Kidney epithelial cell (primary cell): ENCODE results near the gene LAS1L. TPM values are rescaled to one million over a fixed set of nuclear protein-coding genes. Genes with fewer than 3 reads are reported as not detected.

Source experiments
- DNase-seq: peaks from one replicate; pipeline ENCODE4 v3.0.0-alpha.2; 2010; ENCODE audit warnings: low read depth
- H3K27me3 ChIP-seq: 2 replicates; pipeline ENCODE4 v1.6.0; 2011; ENCODE audit warnings: low read length; ENCODE audit not compliant: control insufficient read depth, insufficient read depth
- H3K36me3 ChIP-seq: 2 replicates; pipeline ENCODE4 v1.5.1; 2011; ENCODE audit warnings: low read length; ENCODE audit not compliant: control insufficient read depth, insufficient read depth
- H3K4me3 ChIP-seq: 2 replicates; pipeline ENCODE4 v1.5.1; 2011; ENCODE audit warnings: low read depth, mild to moderate bottlenecking, control low read depth, low read length
- CTCF ChIP-seq: IDR thresholded peaks from 2 replicates; pipeline ENCODE4 v1.5.1; 2011; ENCODE audit warnings: mild to moderate bottlenecking, moderate library complexity, low read length, control low read depth, inconsistent platforms; ENCODE audit not compliant: insufficient read depth, poor library complexity, severe bottlenecking
- total RNA-seq: library from RNA; depleted of rRNA; stranded (reverse); fragments of >200 nt; gene quantifications from 2 replicates; pipeline ENCODE4 v1.2.3, GENCODE V29; 2015

LAS1L gene
- total RNA-seq, 1 donor from 2014 or later, result 28.2 TPM

GRCh38 chrX:65509400-65509799, 25.2 kb downstream of the LAS1L start:
- H3K4me3 ChIP-seq, result no peak overlapping the region
- no peaks in the 10 kb centered on the region for H3K27me3 ChIP-seq
- no peaks in the 10 kb centered on the region for H3K36me3 ChIP-seq
- DNase-seq, result no peak
- TF ChIP-seq CTCF, result no peak

GRCh38 chrX:65508851-65509250, 25.7 kb downstream of the LAS1L start:
- Histone ChIP-seq H3K36me3 (no peaks in the 10 kb centered on the region), H3K4me3 (no peak overlapping the region), H3K27me3 (no peaks in the 10 kb centered on the region)
- DNase-seq, result no peak
- no peak for TF ChIP-seq CTCF

- no peak for DNase-seq
- no peaks in the 10 kb centered on the region for H3K36me3 ChIP-seq
- no peak overlapping the region for H3K4me3 ChIP-seq
- TF ChIP-seq CTCF, result no peak
- no peaks in the 10 kb centered on the region for H3K27me3 ChIP-seq
Observed at GRCh38 chrX:65502618-65503017, 32.0 kb downstream of the LAS1L start.

- TF ChIP-seq CTCF, result no peak
- Histone ChIP-seq H3K4me3 (no peak overlapping the region), H3K36me3 (no peaks in the 10 kb centered on the region), H3K27me3 (no peaks in the 10 kb centered on the region)
- DNase-seq, result no peak
Observed at GRCh38 chrX:65493431-65493830, 41.2 kb downstream of the LAS1L start.

- no peaks in the 10 kb centered on the region for H3K36me3 ChIP-seq
- H3K4me3 ChIP-seq, result no peak overlapping the region
- no peak for DNase-seq
- no peaks in the 10 kb centered on the region for H3K27me3 ChIP-seq
- TF ChIP-seq CTCF, result no peak
Observed at GRCh38 chrX:65491620-65492019, 43.0 kb downstream of the LAS1L start.

GRCh38 chrX:65488495-65488894, 46.1 kb downstream of the LAS1L start:
- Histone ChIP-seq H3K4me3 (no peak overlapping the region), H3K36me3 (no peaks in the 10 kb centered on the region), H3K27me3 (no peaks in the 10 kb centered on the region)
- no peak for DNase-seq
- no peak for TF ChIP-seq CTCF
